Femur (tissue), 1 donor: Measurements from ENCODE around the gene SDR39U1.
"Not testable (repeated sequence)": the region's sequence is repeated elsewhere in the genome, so short reads cannot be mapped to it uniquely, and the experiment has no call there.

Experiments
- DNase-seq: peaks from one replicate; pipeline ENCODE4 v3.0.0-alpha.2; 2017

Gene SDR39U1

GRCh38 chr14:24442240-24443052 lies at the start of gene SDR39U1:
Gene SDR39U1, minus strand, starts transcription at chr14:24442776. Its CDS starts 7 bp downstream, at chr14:24442769.
- peak; percentile 99 for DNase-seq

DNA sequence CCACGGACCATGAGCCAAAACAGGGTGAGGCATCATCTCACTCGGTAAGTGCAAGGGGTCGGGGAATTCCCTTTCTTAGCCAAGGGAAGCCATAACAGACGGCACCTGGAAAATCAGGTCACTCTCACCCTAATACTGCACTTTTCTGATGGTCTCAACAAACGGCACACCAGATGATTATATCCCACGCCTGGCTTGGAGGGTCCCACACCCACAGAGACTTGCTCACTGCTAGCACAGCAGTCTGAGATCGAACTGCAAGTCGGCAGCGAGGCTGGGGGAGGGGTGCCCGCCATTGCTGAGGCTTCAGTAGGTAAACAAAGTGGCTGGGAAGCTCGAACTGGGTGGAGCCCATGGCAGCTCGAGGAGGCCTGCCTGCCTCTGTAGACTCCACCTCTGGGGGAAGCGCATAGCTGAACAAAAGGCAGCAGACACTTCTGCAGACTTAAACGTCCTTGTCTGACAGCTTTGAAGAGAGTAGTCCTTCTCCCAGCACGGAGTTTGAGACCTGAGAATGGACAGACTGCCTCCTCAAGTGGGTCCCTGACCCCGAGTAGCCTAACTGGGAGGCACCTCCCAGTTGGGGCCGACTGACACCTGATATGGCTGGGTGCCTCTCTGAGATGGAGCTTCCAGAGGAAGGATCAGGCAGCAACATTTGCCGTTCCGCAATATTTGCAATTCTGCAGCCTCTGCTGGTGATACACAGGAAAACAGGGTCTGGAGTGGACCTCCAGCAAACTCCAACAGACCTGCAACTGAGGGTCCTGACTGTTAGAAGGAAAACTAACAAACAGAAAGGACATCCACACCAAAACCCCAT lies 49.2 kb upstream of the SDR39U1 start:
- DNase-seq = not testable (repeated sequence)

- no peak for DNase-seq
Measured at GRCh38 chr14:24483604-24484252, 41.2 kb upstream of the SDR39U1 start.

GRCh38 chr14:24482699-24483303 lies 40.2 kb upstream of the SDR39U1 start:
- DNase-seq = not testable (repeated sequence)

- peak; percentile 38 for DNase-seq
Measured at GRCh38 chr14:24481622-24482324, 39.2 kb upstream of the SDR39U1 start.

- DNase-seq = not testable (repeated sequence)
Measured at GRCh38 chr14:24479999-24480398, 37.4 kb upstream of the SDR39U1 start.

GRCh38 chr14:24475261-24475660 lies 32.7 kb upstream of the SDR39U1 start:
- DNase-seq = no peak

GRCh38 chr14:24473211-24473610 lies 30.6 kb upstream of the SDR39U1 start:
- DNase-seq = no peak

DNA sequence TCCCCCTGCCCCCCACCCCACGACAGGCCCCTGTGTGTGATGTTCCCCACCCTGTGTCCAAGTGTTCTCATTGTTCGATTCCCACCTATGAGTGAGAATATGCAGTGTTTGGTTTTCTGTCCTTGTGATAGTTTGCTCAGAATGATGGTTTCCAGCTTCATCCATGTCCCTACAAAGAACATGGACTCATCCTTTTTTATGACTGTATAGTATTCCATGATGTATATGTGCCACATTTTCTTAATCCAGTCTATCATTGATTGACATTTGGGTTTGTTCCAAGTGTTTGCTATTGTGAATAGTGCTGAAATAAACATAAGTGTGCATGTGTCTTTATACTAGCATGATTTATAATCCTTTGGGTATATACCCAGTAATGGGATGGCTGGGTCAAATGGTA lies 27.9 kb upstream of the SDR39U1 start:
- DNase-seq = not testable (repeated sequence)

DNA sequence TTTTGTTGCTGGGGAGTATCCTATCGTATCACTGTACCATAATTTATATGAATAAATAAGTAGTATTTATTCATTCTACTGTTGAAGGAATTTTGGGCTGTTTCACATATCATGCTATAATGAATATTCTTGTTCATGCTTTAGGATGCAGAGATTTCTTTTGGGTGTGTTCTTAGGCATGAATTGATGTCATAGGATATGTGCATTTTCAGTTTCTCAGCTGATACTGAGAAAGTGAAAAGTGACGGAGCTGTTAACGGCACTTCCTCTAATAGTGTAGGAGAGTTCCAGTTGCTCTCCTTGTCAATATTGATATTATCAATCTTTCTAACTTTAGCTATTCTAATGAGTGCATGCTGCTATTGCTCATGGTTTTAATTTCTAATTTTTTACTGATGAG lies 23.2 kb upstream of the SDR39U1 start:
- DNase-seq = no peak

DNA sequence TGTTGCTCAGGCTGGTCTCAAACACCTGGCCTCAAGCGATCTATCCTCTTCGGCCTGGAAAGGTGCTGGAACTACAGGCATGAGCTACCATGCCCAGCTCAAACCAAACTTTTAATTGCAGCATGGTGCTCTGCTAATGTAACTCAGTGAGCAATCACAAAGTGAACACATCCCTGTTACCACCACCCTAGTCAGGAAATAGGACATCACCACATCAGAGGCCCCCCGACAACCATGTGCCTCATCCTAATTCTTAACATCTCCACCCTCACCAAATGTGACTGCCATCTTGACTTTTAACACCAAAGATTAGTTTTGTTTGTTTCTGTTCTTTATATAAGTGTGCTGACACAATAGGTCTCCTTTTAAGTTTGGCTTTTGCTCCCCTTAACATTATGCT lies 22.8 kb upstream of the SDR39U1 start:
- DNase-seq = no peak

- no peak for DNase-seq
Measured at GRCh38 chr14:24463884-24464785, 21.6 kb upstream of the SDR39U1 start.

DNA sequence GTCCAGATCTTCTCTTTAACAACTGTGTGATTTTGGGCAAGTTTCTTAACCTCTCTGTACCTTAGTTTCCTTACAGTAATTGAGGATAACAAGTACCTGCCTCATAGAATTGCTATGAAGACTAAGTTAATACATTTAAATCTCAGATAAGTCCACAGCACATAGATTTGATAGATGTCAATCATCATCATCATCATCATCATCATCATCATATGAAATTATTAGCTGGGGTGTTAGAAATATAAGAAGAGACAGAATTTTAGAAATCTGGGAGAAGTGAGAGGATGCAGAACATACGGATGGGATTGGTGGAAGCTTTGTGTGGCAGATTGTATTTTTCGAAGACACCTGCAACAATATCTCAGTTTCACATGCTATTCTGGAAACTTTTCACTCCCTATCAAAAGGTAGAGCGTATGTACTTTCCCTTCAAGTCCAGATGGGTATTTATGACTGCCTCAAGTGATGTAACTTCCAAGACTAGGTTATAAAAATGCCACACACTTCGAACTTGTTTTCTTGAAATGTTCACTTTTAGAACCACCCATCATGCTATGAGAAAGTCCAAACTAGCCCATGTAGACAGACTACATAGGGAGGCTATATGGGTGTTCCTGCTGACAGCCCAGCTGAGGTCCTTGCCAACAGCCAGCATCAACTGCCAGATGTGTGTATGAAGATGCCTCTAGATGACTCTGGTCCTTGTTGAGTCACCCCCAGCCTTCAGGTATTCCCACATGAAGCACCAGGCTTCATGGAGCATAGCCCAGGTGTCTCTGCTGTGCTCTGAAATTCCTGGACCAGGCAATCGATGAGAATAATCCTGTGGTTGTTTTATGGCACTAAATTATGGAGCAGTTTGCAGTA lies 20.7 kb upstream of the SDR39U1 start:
- no peak for DNase-seq

DNA sequence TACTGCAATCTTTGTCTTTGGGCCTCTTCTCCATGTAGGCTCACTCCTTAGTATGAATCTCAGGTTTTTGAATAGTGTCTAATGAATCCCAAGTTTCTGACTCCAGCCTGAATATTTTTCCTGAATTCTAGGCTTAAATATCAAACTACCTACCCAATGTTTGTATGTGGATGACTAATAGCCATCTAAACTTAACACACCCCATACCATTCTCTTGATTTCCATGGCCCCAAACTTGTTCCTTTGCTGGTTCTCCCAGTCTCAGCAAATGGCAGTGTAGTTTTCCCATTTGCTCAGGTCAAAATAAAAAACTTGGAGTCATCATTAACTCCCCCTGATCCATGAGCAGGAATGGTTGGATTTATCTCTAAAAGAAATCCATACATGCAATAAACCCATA lies 18.8 kb upstream of the SDR39U1 start:
- no peak for DNase-seq

DNA sequence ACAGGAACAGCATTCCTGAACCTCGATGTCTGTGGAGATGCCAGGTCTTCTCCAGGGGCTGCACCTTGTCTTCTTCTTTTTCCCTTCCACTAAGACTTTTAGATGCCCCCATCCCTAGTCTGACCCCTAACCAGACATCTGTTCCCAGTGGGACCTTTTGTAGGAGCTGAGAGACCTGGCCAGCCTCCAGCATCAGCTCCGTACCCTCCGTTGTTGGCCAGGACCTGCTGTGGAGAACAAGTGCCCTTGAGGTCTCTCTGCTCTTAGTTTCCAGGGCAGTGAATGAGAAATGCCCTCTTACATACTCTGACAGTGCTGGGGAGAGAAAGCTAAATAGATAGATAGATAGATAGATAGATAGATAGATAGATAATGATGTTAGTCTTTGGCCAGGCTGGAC lies 16.8 kb upstream of the SDR39U1 start:
- no peak for DNase-seq

- DNase-seq = no peak
Measured at GRCh38 chr14:24458736-24459135, 16.2 kb upstream of the SDR39U1 start.

DNA sequence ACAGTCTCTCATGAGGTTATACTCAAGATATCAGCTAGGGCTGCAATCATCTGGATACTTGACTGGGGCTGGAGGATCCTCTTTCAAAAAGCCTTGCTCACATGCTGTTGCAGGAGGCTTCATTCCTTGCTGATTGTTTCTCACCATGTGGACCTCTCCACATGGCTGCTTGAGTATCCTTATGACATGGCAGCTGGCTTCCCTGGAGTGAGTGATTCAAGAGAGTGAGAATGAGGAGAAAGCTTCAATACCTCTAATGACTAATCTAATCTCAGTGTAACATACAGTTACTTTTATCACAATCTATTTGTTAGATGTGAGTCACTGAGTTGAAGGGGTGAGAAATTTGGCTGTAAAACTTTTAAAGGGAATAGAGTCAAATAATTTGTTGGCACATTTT lies 14.4 kb upstream of the SDR39U1 start:
- no peak for DNase-seq

- DNase-seq = not testable (repeated sequence)
Measured at GRCh38 chr14:24450828-24451227, 8.3 kb upstream of the SDR39U1 start.

DNA sequence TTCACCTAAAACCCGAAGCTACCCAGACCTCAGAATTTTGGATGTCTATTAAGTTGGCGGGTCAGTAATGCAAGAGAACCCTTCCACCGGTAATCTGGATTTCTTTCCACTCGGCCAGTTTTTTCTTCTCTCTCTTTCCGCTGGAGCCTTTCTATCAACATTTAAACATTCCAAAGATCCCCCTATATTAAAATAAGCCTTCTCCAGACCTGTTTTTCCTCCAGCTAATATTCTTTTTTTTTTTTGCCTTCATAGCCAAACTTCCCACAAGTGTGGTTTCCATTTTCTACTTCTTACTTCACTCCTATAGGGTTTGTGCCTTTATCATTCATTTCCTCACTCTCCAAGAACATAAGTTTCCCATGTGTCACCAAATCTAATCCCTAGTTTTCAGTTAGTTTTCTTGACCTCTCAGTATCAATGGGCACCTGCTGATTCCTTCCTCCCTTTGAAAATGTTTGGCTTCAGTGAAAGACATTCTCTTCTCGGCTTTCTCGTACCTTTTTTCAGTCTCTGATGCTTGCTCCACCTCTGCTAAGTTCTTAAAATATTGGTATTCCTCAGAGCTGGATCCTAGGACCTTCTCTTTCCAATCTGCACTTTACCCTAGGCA lies 583 bp upstream of the SDR39U1 start:
- DNase-seq = no peak

GRCh38 chr14:24441904-24442239 lies 704 bp downstream of the SDR39U1 start:
- no peak for DNase-seq
